Panc1 (cell line): ENCODE measurements around the gene PSMA7. TPM values are rescaled to one million over a fixed set of nuclear protein-coding genes. Genes with fewer than 3 reads are reported as not detected.

Source experiments
- ATAC-seq: fragments of 200-7000 bp; cut with Tn5 transposase; 2 replicates; pipeline ENCODE4 v1.9.1; 2020; ENCODE audit warnings: mild to moderate bottlenecking, moderate library complexity
- BruUV-seq: library from RNA; stranded (reverse); fragments of 400-500 nt; replicated peaks from 2 replicates; lab custom pipeline; 2021; lab: Mats Ljungman, UMichigan
- CTCF ChIA-PET: fragments of 300-600 bp; sonication (Branson Sonifier 250); formaldehyde crosslinking; loops from one replicate; lab custom pipeline; 2022; ENCODE audit warnings: antibody characterized with exemption; lab: Charles Lee
- POLR2A ChIA-PET: fragments of 300-600 bp; sonication (Branson Sonifier 250); formaldehyde crosslinking; loops from one replicate; lab custom pipeline; 2022; ENCODE audit warnings: antibody characterized with exemption; lab: Charles Lee
- DNase-seq: peaks from one replicate; pipeline ENCODE4 v3.0.0-alpha.2; 2010; ENCODE audit warnings: low read depth, low spot score
- H3K27ac ChIP-seq: 2 replicates; pipeline ENCODE4 v1.5.1; 2011; ENCODE audit warnings: mild to moderate bottlenecking, low read length, inconsistent platforms
- H3K27me3 ChIP-seq: fragments of 200-500 bp; sonication (Bioruptor generic); 2 replicates; pipeline ENCODE4 v1.6.0; 2014; ENCODE audit warnings: low read length, inconsistent platforms; ENCODE audit not compliant: control insufficient read depth, insufficient read depth
- H3K36me3 ChIP-seq: fragments of 200-500 bp; sonication (Bioruptor generic); 2 replicates; pipeline ENCODE4 v1.5.1; 2014; ENCODE audit warnings: inconsistent platforms, mild to moderate bottlenecking, low read length, moderate library complexity; ENCODE audit not compliant: control insufficient read depth, insufficient read depth
- H3K4me1 ChIP-seq: 2 replicates; pipeline ENCODE4 v1.5.1; 2011; ENCODE audit warnings: inconsistent platforms, mild to moderate bottlenecking, low read length, moderate library complexity; ENCODE audit not compliant: control insufficient read depth, insufficient read depth
- H3K4me3 ChIP-seq, 2 experiments: 2 replicates each; pipeline ENCODE4 v1.5.1; 2011 to 2012; ENCODE audit warnings: low read depth in 2 of 2, low read length in 2 of 2, mild to moderate bottlenecking in 2 of 2, inconsistent platforms in 1 of 2, moderate library complexity in 1 of 2
- H3K9me3 ChIP-seq: fragments of 200-500 bp; sonication (Bioruptor generic); 2 replicates; pipeline ENCODE4 v1.5.1; 2014; ENCODE audit warnings: low read depth, mild to moderate bottlenecking, inconsistent platforms, low read length, moderate library complexity; ENCODE audit not compliant: control insufficient read depth, insufficient read depth
- POLR2AphosphoS5 ChIP-seq: IDR thresholded peaks from 2 replicates; pipeline ENCODE4 v1.6.1; 2012; ENCODE audit warnings: mild to moderate bottlenecking, low read depth, low read length, moderate library complexity
- SIN3A ChIP-seq: IDR thresholded peaks from 2 replicates; pipeline ENCODE4 v1.6.1; 2012; ENCODE audit warnings: low read depth, mild to moderate bottlenecking, low read length, moderate library complexity, borderline replicate concordance; ENCODE audit not compliant: insufficient read depth
- TCF7L2 ChIP-seq: IDR thresholded peaks from 2 replicates; pipeline ENCODE4 v1.6.1; 2011; ENCODE audit warnings: mild to moderate bottlenecking, low read depth, low read length, inconsistent platforms
- in situ Hi-C: cut with HindIII; loops from 2 replicates; pipeline ENCODE4 v1.10.0; 2016; ENCODE audit warnings: low sequenced_read_pairs, low pct_unique_long_range_greater_than_20kb
- intact Hi-C: fragments of 100-400 bp; cut with micrococcal nuclease; formaldehyde crosslinking; loops from one replicate; pipeline ENCODE4 v1.10.0; 2022; ENCODE audit not compliant: unreplicated experiment
- total RNA-seq: library from RNA; stranded (reverse); gene quantifications from one replicate; pipeline ENCODE4 v1.2.1, GENCODE V29; 2021; ENCODE audit not compliant: unreplicated experiment
- TF ChIP-seq, protein P1 (sequence below), 2 experiments: IDR thresholded peaks; 2 replicates each; pipeline ENCODE4 v1.6.1; 2011 to 2012; ENCODE audit warnings: low read depth in 2 of 2, control low read depth in 1 of 2, low read length in 1 of 2, mild to moderate bottlenecking in 1 of 2, moderate library complexity in 1 of 2; ENCODE audit not compliant: insufficient read depth in 1 of 2
- TF ChIP-seq, protein P2 (sequence below): fragments of 450-650 bp; IDR thresholded peaks from 2 replicates; pipeline ENCODE4 v1.5.1; 2017; ENCODE audit warnings: mild to moderate bottlenecking

Gene PSMA7
- total RNA-seq, 1 experiment from 2014 or later = 402 TPM

DNA sequence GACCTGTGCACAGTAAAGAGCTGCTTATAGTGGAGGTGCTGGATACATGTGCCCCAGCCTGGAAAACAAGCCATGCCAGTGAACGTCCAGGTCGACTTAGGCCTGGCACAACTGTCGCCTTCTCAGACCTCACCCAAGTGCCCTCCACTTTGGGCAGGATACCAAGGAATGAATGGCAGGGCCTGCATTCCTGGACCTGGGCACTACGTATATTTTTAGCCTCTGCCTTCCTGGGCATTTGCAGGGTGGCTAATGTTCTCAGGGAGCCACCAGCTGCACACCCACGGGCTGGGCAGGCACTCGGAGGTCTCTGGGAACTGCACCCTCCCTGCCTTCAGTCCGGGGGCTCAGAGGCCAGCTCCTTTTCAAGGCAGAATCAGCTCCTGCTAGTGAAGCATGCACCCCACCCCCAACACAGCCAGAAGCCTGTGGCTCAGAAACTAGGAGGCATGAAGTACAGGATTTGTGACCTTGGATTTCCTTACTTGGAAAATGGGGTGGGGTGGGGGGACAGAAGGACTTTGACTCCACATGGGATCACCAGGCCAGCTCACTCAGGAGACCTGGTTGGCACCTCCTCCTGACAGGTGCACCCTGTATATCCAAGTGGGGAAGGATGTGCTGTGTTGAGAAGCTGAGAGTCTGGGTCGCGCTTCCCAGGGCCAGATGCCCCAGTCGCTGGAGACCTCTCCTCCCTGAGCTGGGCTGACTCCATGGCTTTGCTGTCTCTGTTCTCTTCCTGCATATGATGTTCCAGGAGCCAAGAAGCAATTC lies 23.4 kb downstream of the PSMA7 start:
- no peaks in the 10 kb centered on the region for H3K9me3 ChIP-seq
- H3K36me3 ChIP-seq = peaks cover 2% of the 10 kb centered on the region; the same call in 1 of the 2 replicates
- H3K4me3 ChIP-seq = no peak overlapping the region
- DNase-seq (no peak), ATAC-seq (no peak)
- BruUV-seq = no TSS peak
- TF ChIP-seq POLR2AphosphoS5 (no peak), SIN3A (no peak), TCF7L2 (no peak)
- TF ChIP-seq, protein P1, sequence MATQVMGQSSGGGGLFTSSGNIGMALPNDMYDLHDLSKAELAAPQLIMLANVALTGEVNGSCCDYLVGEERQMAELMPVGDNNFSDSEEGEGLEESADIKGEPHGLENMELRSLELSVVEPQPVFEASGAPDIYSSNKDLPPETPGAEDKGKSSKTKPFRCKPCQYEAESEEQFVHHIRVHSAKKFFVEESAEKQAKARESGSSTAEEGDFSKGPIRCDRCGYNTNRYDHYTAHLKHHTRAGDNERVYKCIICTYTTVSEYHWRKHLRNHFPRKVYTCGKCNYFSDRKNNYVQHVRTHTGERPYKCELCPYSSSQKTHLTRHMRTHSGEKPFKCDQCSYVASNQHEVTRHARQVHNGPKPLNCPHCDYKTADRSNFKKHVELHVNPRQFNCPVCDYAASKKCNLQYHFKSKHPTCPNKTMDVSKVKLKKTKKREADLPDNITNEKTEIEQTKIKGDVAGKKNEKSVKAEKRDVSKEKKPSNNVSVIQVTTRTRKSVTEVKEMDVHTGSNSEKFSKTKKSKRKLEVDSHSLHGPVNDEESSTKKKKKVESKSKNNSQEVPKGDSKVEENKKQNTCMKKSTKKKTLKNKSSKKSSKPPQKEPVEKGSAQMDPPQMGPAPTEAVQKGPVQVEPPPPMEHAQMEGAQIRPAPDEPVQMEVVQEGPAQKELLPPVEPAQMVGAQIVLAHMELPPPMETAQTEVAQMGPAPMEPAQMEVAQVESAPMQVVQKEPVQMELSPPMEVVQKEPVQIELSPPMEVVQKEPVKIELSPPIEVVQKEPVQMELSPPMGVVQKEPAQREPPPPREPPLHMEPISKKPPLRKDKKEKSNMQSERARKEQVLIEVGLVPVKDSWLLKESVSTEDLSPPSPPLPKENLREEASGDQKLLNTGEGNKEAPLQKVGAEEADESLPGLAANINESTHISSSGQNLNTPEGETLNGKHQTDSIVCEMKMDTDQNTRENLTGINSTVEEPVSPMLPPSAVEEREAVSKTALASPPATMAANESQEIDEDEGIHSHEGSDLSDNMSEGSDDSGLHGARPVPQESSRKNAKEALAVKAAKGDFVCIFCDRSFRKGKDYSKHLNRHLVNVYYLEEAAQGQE (IDR thresholded peaks at IDR 0.05; ENCODE audit: insufficient read depth in 1 of 2, low read depth in 2 of 2, low read length in 1 of 2) = no peak
- TF ChIP-seq, protein P2, sequence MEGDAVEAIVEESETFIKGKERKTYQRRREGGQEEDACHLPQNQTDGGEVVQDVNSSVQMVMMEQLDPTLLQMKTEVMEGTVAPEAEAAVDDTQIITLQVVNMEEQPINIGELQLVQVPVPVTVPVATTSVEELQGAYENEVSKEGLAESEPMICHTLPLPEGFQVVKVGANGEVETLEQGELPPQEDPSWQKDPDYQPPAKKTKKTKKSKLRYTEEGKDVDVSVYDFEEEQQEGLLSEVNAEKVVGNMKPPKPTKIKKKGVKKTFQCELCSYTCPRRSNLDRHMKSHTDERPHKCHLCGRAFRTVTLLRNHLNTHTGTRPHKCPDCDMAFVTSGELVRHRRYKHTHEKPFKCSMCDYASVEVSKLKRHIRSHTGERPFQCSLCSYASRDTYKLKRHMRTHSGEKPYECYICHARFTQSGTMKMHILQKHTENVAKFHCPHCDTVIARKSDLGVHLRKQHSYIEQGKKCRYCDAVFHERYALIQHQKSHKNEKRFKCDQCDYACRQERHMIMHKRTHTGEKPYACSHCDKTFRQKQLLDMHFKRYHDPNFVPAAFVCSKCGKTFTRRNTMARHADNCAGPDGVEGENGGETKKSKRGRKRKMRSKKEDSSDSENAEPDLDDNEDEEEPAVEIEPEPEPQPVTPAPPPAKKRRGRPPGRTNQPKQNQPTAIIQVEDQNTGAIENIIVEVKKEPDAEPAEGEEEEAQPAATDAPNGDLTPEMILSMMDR = no peak
- in situ Hi-C loops (no loop called here), intact Hi-C loops (no loop called here)
- ChIA-PET CTCF (interaction anchor here (1.1 kb wide), 1 partner anchor 109 kb away, joined by 4 read pairs; no protein-coding TSS in a partner anchor), POLR2A (no interaction called here)
- no peaks in the 10 kb centered on the region for H3K27me3 ChIP-seq
- no peak overlapping the region for H3K27ac ChIP-seq
- H3K4me1 ChIP-seq = peaks cover 22% of the 10 kb centered on the region

GRCh38 chr20:62119115-62119514 lies 24.1 kb downstream of the PSMA7 start:
- Histone ChIP-seq H3K9me3 (no peaks in the 10 kb centered on the region), H3K27ac (no peak overlapping the region), H3K4me1 (peaks cover 20% of the 10 kb centered on the region), H3K4me3 (no peak overlapping the region), H3K36me3 (no peaks in the 10 kb centered on the region), H3K27me3 (no peaks in the 10 kb centered on the region)
- BruUV-seq = no TSS peak
- ATAC-seq (no peak), DNase-seq (no peak)
- TF ChIP-seq, protein P2 = no peak
- TF ChIP-seq SIN3A = no peak
- TF ChIP-seq, protein P1 (IDR thresholded peaks at IDR 0.05; ENCODE audit: insufficient read depth in 1 of 2, low read depth in 2 of 2, low read length in 1 of 2) = no peak
- TF ChIP-seq TCF7L2 = no peak
- TF ChIP-seq POLR2AphosphoS5 = no peak
- POLR2A ChIA-PET = no interaction called here
- CTCF ChIA-PET = interaction anchor here (1.1 kb wide), 1 partner anchor 108 kb away, joined by 4 read pairs; no protein-coding TSS in a partner anchor
- in situ Hi-C loops (no loop called here), intact Hi-C loops (no loop called here)
